HG02763 (cell line): ENCODE measurements around the gene RAB14.

Experiments
- ATAC-seq: cut with Tn5 transposase; IDR thresholded peaks from one replicate; pipeline ENCODE4 v1.9.1; 2021; ENCODE audit warnings: mild to moderate bottlenecking, moderate library complexity; ENCODE audit not compliant: unreplicated experiment

RAB14 gene

GRCh38 chr9:121220996-121221663 lies 19.5 kb upstream of the RAB14 start:
- ATAC-seq: no peak

GRCh38 chr9:121219530-121219929 lies 17.9 kb upstream of the RAB14 start:
- no peak for ATAC-seq

- ATAC-seq: no peak
These were observed 16.8 kb upstream of the RAB14 start for GRCh38 chr9:121218357-121219027.

- ATAC-seq: no peak
These were observed 16.1 kb upstream of the RAB14 start for GRCh38 chr9:121217609-121218292.

GRCh38 chr9:121216271-121216805 lies 14.7 kb upstream of the RAB14 start:
- no peak for ATAC-seq

GRCh38 chr9:121214005-121214404 lies 12.3 kb upstream of the RAB14 start:
- ATAC-seq: no peak

- no peak for ATAC-seq
These were observed 11.6 kb upstream of the RAB14 start for GRCh38 chr9:121213136-121213806.

GRCh38 chr9:121210536-121210935 lies 8.9 kb upstream of the RAB14 start:
- no peak for ATAC-seq

- peak; percentile 79 for ATAC-seq
These were observed 5.8 kb upstream of the RAB14 start for GRCh38 chr9:121207371-121207940.

- peak; percentile 22 for ATAC-seq
These were observed 5.1 kb upstream of the RAB14 start for GRCh38 chr9:121206516-121207370.

GRCh38 chr9:121204611-121205010 lies 2.9 kb upstream of the RAB14 start:
- ATAC-seq: no peak

GRCh38 chr9:121204121-121204520 lies 2.5 kb upstream of the RAB14 start:
- no peak for ATAC-seq

GRCh38 chr9:121201045-121201737 lies 478 bp downstream of the RAB14 start:
- ATAC-seq: peak; percentile 11

- no peak for ATAC-seq
These were observed 1.3 kb downstream of the RAB14 start for GRCh38 chr9:121200356-121200755.

GRCh38 chr9:121199921-121200320 lies 1.7 kb downstream of the RAB14 start:
- ATAC-seq: no peak

GRCh38 chr9:121198512-121199042 lies 3.1 kb downstream of the RAB14 start:
- ATAC-seq: no peak

GRCh38 chr9:121197132-121197531 lies 4.5 kb downstream of the RAB14 start:
- ATAC-seq: no peak

- no peak for ATAC-seq
These were observed 5.3 kb downstream of the RAB14 start for GRCh38 chr9:121196389-121196788.

- no peak for ATAC-seq
These were observed 6.9 kb downstream of the RAB14 start for GRCh38 chr9:121194730-121195129.
